Fibroblast of lung (primary cell): ENCODE measurements around the gene TOGARAM1.

Source experiments
- CTCF ChIP-seq, 2 donors: IDR thresholded peaks in 1 of 2; conservative IDR thresholded peaks in 1 of 2; 1 replicate in 1 of 2; 2 replicates in 1 of 2; pipeline ENCODE4 v1.5.1; 2011 to 2012; ENCODE audit warnings: low read length in 2 of 2, control low read depth in 1 of 2, inconsistent platforms in 1 of 2, low read depth in 1 of 2, mild to moderate bottlenecking in 1 of 2
- EZH2 ChIP-seq: IDR thresholded peaks from 2 replicates; pipeline ENCODE4 v1.5.1; 2012; ENCODE audit warnings: low read length, control low read depth, mild to moderate bottlenecking; ENCODE audit errors: missing control alignments

GRCh38 chr14:44995196-44995595 lies 33.2 kb downstream of the TOGARAM1 start:
- no peak for TF ChIP-seq EZH2
- TF ChIP-seq CTCF (conservative IDR thresholded peaks at IDR 0.05 in 1 of 2, IDR thresholded peaks at IDR 0.05 in 1 of 2; ENCODE audit: low read depth in 1 of 2, low read length in 2 of 2), result no peak
